NCI-H128 (cell line): Measurements from ENCODE around the gene MCTP1.

Experiments
- DNase-seq: peaks from one replicate; lab custom pipeline; 2025; ENCODE audit not compliant: unreplicated experiment; lab: John Stamatoyannopoulos, UW

Gene MCTP1

GRCh38 chr5:94725142-94725541 lies 559.8 kb downstream of the MCTP1 start:
- DNase-seq = no peak

GRCh38 chr5:94715768-94716167 lies 569.1 kb downstream of the MCTP1 start:
- DNase-seq = no peak

GRCh38 chr5:94711785-94712184 lies 573.1 kb downstream of the MCTP1 start:
- DNase-seq = no peak

- no peak for DNase-seq
These were observed 575.6 kb downstream of the MCTP1 start for GRCh38 chr5:94709277-94709676.

GRCh38 chr5:94707359-94707758 lies 577.5 kb downstream of the MCTP1 start:
- DNase-seq = no peak

GRCh38 chr5:94705427-94705826 lies 579.5 kb downstream of the MCTP1 start:
- DNase-seq = no peak

GRCh38 chr5:94702729-94703128 lies 582.2 kb downstream of the MCTP1 start:
- DNase-seq = no peak

- DNase-seq = no peak
These were observed 584.3 kb downstream of the MCTP1 start for GRCh38 chr5:94700592-94700991.

- DNase-seq = no peak
These were observed 585.3 kb downstream of the MCTP1 start for GRCh38 chr5:94699562-94699961.

GRCh38 chr5:94698197-94698596 lies 586.7 kb downstream of the MCTP1 start:
- DNase-seq = no peak

- DNase-seq = no peak
These were observed 590.2 kb downstream of the MCTP1 start for GRCh38 chr5:94694671-94695070.

GRCh38 chr5:94693845-94694370 lies 591.0 kb downstream of the MCTP1 start:
- no peak for DNase-seq

GRCh38 chr5:94693043-94693822 lies 591.7 kb downstream of the MCTP1 start:
- no peak for DNase-seq

GRCh38 chr5:94692581-94692980 lies 592.3 kb downstream of the MCTP1 start:
- DNase-seq = no peak

- no peak for DNase-seq
These were observed 592.9 kb downstream of the MCTP1 start for GRCh38 chr5:94691949-94692348.

GRCh38 chr5:94691291-94691690 lies 593.6 kb downstream of the MCTP1 start:
- DNase-seq = no peak

GRCh38 chr5:94690778-94691177 lies 594.1 kb downstream of the MCTP1 start:
- no peak for DNase-seq

- no peak for DNase-seq
These were observed 595.0 kb downstream of the MCTP1 start for GRCh38 chr5:94689908-94690307.

GRCh38 chr5:94682814-94683520 lies 601.9 kb downstream of the MCTP1 start:
- DNase-seq = no peak

GRCh38 chr5:94675965-94676618 lies 608.8 kb downstream of the MCTP1 start:
- no peak for DNase-seq

- no peak for DNase-seq
These were observed 610.2 kb downstream of the MCTP1 start for GRCh38 chr5:94674490-94675382.
